AG04450 (cell line): ENCODE data around the gene ULBP2. TPM values are rescaled to one million over a fixed set of nuclear protein-coding genes. Genes with fewer than 3 reads are reported as not detected.

ENCODE experiments used
- CTCF ChIA-PET: fragments of 300-600, 350-600 bp; formaldehyde crosslinking; extraction: SDS; loops from one replicate; lab custom pipeline; 2022; ENCODE audit warnings: antibody characterized with exemption, inconsistent platforms; lab: Charles Lee
- POLR2A ChIA-PET: fragments of 350-600 bp; formaldehyde crosslinking; extraction: SDS; loops from one replicate; lab custom pipeline; 2021; ENCODE audit warnings: antibody characterized with exemption, inconsistent platforms; lab: Yijun Ruan, JAX
- DNase-seq: peaks from one replicate; pipeline ENCODE4 v3.0.0-alpha.2; 2011; ENCODE audit warnings: low read depth, low spot score
- H3K27ac ChIP-seq: one replicate; pipeline ENCODE4 v1.5.1; 2012; ENCODE audit warnings: low read depth, low read length, control low read depth
- H3K27me3 ChIP-seq: one replicate; pipeline ENCODE4 v1.6.0; 2012; ENCODE audit warnings: low read length; ENCODE audit not compliant: control insufficient read depth, insufficient read depth
- H3K4me3 ChIP-seq: 2 replicates; pipeline ENCODE4 v1.5.1; 2011; ENCODE audit warnings: mild to moderate bottlenecking, low read depth, low read length, control low read depth
- H3K9me3 ChIP-seq: 2 replicates; pipeline ENCODE4 v1.5.1; 2012; ENCODE audit warnings: low read length; ENCODE audit not compliant: control insufficient read depth, insufficient read depth
- polyA minus RNA-seq: library from RNA; depleted of rRNA, polyadenylated mRNA; stranded (reverse); fragments of >200 nt; gene quantifications from 2 replicates; pipeline ENCODE4 v1.2.3, GENCODE V29; 2011; rRNA and poly(A)+ RNA removed
- polyA plus RNA-seq: library from polyadenylated mRNA; depleted of rRNA; stranded (reverse); fragments of >200 nt; gene quantifications from 2 replicates; pipeline ENCODE4 v1.2.3, GENCODE V29; 2011; rRNA removed
- TF ChIP-seq, protein P1 (sequence below): IDR thresholded peaks from 2 replicates; pipeline ENCODE4 v1.5.1; 2011; ENCODE audit warnings: low read depth, low read length, control low read depth, inconsistent platforms

ULBP2 gene
- polyA plus RNA-seq (6.3 and 7.9 TPM in 2 replicates), polyA minus RNA-seq (3.9 and 5.1 TPM in 2 replicates)

GRCh38 chr6:149941583-149942460 lies at the start of gene ULBP2:
Gene ULBP2 (plus strand): TSS chr6:149942014. CDS start chr6:149942073, 59 bp downstream.
- POLR2A ChIA-PET = no interaction called here

DNA sequence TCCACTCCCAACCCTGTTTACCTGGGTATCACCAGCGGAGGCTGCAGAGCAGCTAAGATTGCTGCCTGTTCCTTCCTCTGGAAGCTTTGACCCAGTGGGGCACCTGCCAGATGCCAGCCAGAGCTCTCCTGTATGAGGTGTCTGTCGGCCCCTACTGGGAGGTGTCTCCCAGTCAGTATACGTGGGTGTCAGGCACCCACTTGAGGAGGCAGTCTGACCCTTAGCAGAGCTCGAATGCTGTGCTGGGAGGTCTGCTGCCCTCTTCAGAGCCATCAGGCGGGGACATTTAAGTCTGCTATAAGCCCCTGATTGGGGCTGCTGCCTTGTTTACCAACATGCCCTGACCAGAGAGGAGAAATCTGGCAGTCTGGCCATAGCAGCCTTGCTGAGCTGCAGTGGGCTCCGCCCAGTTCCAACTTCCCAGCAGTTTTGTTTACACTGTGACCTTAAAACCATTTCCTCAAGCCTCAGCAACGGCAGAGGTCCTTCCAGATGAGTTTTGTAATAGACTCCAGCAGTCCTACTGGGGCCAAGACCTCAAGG lies 46.7 kb upstream of the ULBP2 start:
- no peak overlapping the region for H3K27ac ChIP-seq
- ChIA-PET CTCF (no interaction called here), POLR2A (no interaction called here)
- H3K27me3 ChIP-seq = no peaks in the 10 kb centered on the region
- H3K9me3 ChIP-seq = no peaks in the 10 kb centered on the region
- DNase-seq = peak; percentile 52
- TF ChIP-seq, protein P1, sequence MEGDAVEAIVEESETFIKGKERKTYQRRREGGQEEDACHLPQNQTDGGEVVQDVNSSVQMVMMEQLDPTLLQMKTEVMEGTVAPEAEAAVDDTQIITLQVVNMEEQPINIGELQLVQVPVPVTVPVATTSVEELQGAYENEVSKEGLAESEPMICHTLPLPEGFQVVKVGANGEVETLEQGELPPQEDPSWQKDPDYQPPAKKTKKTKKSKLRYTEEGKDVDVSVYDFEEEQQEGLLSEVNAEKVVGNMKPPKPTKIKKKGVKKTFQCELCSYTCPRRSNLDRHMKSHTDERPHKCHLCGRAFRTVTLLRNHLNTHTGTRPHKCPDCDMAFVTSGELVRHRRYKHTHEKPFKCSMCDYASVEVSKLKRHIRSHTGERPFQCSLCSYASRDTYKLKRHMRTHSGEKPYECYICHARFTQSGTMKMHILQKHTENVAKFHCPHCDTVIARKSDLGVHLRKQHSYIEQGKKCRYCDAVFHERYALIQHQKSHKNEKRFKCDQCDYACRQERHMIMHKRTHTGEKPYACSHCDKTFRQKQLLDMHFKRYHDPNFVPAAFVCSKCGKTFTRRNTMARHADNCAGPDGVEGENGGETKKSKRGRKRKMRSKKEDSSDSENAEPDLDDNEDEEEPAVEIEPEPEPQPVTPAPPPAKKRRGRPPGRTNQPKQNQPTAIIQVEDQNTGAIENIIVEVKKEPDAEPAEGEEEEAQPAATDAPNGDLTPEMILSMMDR = no peak
- no peak overlapping the region for H3K4me3 ChIP-seq

More at GRCh38 chr6:149941583-149942460, at the start of gene ULBP2:
- peaks cover 29% of the 10 kb centered on the region for H3K27me3 ChIP-seq
- peak within 1 kb of the TSS; percentile 75 for H3K4me3 ChIP-seq
- no peaks in the 10 kb centered on the region; the same call in 1 of the 2 replicates for H3K9me3 ChIP-seq
- peak; percentile 81 for DNase-seq
- TF ChIP-seq, protein P1 = no peak; the same call in 1 of the 2 replicates
- H3K27ac ChIP-seq = no peak within 1 kb of the TSS
- CTCF ChIA-PET = interaction anchor here (1.1 kb wide), 1 partner anchor 75 kb away, joined by 5 read pairs; no protein-coding TSS in a partner anchor

DNA sequence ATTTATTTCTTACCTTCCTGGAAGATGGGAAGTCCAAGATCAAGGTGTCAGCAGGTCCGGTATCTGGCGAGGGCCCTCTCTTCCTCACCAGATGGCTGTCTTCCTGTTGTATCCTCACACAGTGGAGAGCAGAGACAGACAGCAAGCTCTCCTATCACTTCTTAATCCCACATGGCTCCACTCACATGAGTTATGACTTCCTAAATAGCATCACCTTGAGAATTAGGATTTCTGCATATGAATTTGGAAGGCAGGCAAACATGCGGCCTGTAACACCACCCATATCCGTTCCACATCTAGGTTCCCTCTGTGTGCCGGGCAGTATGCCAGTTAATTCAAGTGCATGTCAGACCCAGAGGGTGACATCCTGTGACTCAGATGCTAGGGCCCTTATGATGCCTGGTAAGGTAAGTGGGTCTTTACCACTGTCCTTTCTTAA lies 46.0 kb upstream of the ULBP2 start:
- DNase-seq = no peak
- Histone ChIP-seq H3K27me3 (no peaks in the 10 kb centered on the region), H3K27ac (no peak overlapping the region), H3K9me3 (no peaks in the 10 kb centered on the region), H3K4me3 (no peak overlapping the region)
- ChIA-PET POLR2A (no interaction called here), CTCF (interaction anchor here (0.5 to 1.1 kb wide), 2 partner anchors 59 to 348 kb away, joined by 3 to 4 read pairs; no protein-coding TSS in a partner anchor)
- TF ChIP-seq, protein P1 = no peak

- CTCF ChIA-PET = interaction anchor here (1.1 kb wide), 1 partner anchor 60 kb away, joined by 4 read pairs; no protein-coding TSS in a partner anchor
- TF ChIP-seq, protein P1 = no peak
- no peak for DNase-seq
- peak overlapping the region; percentile 73 for H3K27ac ChIP-seq
- no peaks in the 10 kb centered on the region for H3K27me3 ChIP-seq
- POLR2A ChIA-PET = no interaction called here
- H3K9me3 ChIP-seq = no peaks in the 10 kb centered on the region
- H3K4me3 ChIP-seq = no peak overlapping the region
Measured at GRCh38 chr6:149896491-149896890, 45.3 kb upstream of the ULBP2 start.
